ENCODE data around the gene JOSD1. TPM values are rescaled to one million over a fixed set of nuclear protein-coding genes. Genes with fewer than 3 reads are reported as not detected.

Gene JOSD1
- total and polyA plus RNA-seq, 2 experiments from 2014 or later: 6.6 to 51.2 TPM

DNA sequence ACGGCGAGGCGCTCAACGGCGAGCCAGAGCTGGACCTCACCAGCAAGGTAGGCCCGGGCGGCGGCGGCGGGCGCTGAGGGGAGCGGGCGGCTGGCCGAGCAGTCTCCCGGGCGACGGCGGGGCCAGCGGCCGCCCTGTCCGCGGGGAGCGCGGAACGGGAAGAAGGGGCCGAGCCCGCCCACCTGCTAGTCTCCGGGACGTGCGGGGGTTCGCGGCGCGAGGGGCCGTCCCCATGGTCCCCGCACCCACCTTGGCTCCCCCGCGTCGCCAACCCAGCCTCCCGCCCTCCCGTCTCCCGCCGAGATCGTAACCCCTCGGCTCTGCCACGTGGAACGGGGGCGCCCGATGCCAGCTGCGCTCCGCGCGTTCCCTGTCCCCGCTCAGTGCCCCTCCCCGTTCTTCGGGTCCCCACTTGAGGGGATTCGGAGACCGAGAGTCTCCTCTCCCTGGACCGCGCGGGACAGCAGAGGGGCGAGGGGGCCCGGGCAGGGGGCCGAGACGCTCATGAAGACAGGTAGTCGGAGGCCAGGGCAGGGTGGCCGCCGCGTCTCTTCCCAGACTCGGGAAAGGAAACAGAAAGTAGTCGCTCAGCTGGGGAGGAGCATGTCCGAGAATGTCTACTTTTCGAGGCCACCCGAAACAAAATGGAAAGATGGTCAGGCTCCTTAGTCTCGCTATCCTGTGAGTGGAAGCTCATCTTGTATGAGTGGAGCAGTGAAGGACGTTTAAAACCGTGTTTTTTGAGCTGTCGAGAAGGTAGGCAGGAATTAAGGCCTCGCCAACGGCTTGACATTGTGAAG, 5.6 kb upstream of the JOSD1 start:
- peaks cover 20% of the 10 kb centered on the region for H3K4me1 ChIP-seq (ENCODE audit: insufficient read depth)
- TF ChIP-seq EZH2phosphoT487 (IDR thresholded peaks at IDR 0.05; ENCODE audit: insufficient read depth, low read depth) (no peak), EZH2 (IDR thresholded peaks at IDR 0.05; ENCODE audit: insufficient read depth, poor library complexity, severe bottlenecking) (no peak)

DNA sequence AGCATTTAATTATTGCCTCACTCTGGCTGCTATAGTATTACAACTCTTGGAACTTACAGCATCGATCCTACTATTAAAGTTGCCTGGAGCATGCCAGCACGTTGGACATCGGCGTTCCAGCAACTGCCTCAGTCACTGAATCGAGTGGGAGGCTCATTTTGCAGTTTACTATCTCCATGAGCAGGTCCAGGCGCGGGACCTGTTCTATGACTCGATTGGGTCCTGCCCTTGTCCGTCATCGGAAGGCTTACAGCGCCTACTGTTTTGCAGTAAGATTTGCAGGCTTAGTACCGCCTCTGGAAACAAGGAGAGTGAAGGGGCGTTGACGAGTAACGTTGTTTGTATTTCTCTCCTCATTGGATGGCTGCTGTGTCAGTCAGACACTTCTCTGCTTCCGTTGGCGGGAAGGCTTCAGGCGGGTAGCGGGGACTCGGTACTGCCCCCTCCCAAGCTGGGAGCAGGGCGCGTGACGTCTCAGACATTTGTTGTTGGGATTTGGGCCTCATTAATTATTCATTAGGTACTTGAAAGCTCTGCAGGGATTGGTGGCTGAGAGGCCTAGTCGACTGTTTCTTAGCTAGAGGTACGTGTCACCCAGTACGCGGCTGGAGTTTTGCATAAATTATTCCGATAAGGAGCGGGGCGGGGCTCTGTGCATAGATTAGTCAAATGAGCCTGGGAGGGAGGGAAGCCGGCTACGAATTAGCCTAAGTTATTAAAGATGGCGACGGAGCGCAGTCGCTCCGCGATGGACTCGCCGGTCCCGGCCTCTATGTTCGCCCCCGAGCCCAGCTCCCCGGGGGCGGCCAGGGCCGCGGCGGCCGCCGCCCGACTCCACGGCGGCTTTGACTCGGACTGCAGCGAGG, 4.7 kb upstream of the JOSD1 start, which contains the start of gene GTPBP1:
Gene GTPBP1 (plus strand): TSS at position 710 of the 866 bp plus-strand sequence. CDS start 12 bp downstream, at position 722.
- H2AFZ ChIP-seq: peak within 1 kb of the TSS; percentile 86
- no peaks in the 10 kb centered on the region for H3K36me3 ChIP-seq (ENCODE audit: low read depth)
- WGBS, 2 experiments (ENCODE audit: low coverage in 1 of 2, low lambda C conversion rate in 2 of 2, missing lambda C conversion rate in 2 of 2): 1 to 2% methylated on average over 54 to 55 of the region's 55 CpGs
- peaks cover 46% of the 10 kb centered on the region for H3K79me2 ChIP-seq (ENCODE audit: insufficient read depth)
- peaks cover 12% of the 10 kb centered on the region; the same call in 1 of the 2 replicates for H4K20me1 ChIP-seq (ENCODE audit: insufficient read depth)
- H3K9me2 ChIP-seq (ENCODE audit: insufficient read depth): no peaks in the 10 kb centered on the region
- peaks cover 20% of the 10 kb centered on the region for H3K4me1 ChIP-seq (ENCODE audit: insufficient read depth)
- DNase-seq: peak; percentile 100
- H3K27me3 ChIP-seq (replicated peaks; ENCODE audit: insufficient read depth): no peaks in the 10 kb centered on the region
- peak within 1 kb of the TSS; percentile 95 for H3K9ac ChIP-seq
- H3K4me2 ChIP-seq (ENCODE audit: unreplicated experiment): peak within 1 kb of the TSS; percentile 86
- no peaks in the 10 kb centered on the region for H3K9me3 ChIP-seq (ENCODE audit: low read depth)
- H3K4me3 ChIP-seq: peak within 1 kb of the TSS; percentile 88
- peaks cover 23% of the 10 kb centered on the region for H3F3A ChIP-seq (ENCODE audit: insufficient read depth)
- peak within 1 kb of the TSS; percentile 88 for H3K27ac ChIP-seq
- in situ Hi-C loops (cut with MboI): no loop called here
- TF ChIP-seq EZH2 (IDR thresholded peaks at IDR 0.05; ENCODE audit: insufficient read depth, poor library complexity, severe bottlenecking) (no peak), EZH2phosphoT487 (IDR thresholded peaks at IDR 0.05; ENCODE audit: insufficient read depth, low read depth) (no peak)

More for the DNA sequence above, 5.6 kb upstream of the JOSD1 start:
- peak overlapping the region; percentile 88 for H3K27ac ChIP-seq
- no peaks in the 10 kb centered on the region for H3K27me3 ChIP-seq (replicated peaks; ENCODE audit: insufficient read depth)
- H3K9me3 ChIP-seq (ENCODE audit: low read depth): no peaks in the 10 kb centered on the region
- in situ Hi-C loops (cut with MboI): no loop called here
- peak overlapping the region; percentile 88 for H3K4me3 ChIP-seq
- H3F3A ChIP-seq (ENCODE audit: insufficient read depth): peaks cover 23% of the 10 kb centered on the region
- H3K9ac ChIP-seq: peak overlapping the region; percentile 95
- no peaks in the 10 kb centered on the region for H3K9me2 ChIP-seq (ENCODE audit: insufficient read depth)
- 0% methylated on average over 24 to 74 of the region's 80 CpGs for WGBS, 2 experiments (ENCODE audit: low coverage in 1 of 2, low lambda C conversion rate in 2 of 2, missing lambda C conversion rate in 2 of 2)
- peaks cover 12% of the 10 kb centered on the region; the same call in 1 of the 2 replicates for H4K20me1 ChIP-seq (ENCODE audit: insufficient read depth)
- no peaks in the 10 kb centered on the region for H3K36me3 ChIP-seq (ENCODE audit: low read depth)
- peaks cover 54% of the 10 kb centered on the region for H3K79me2 ChIP-seq (ENCODE audit: insufficient read depth)
- DNase-seq: peak; percentile 71
- H3K4me2 ChIP-seq (ENCODE audit: unreplicated experiment): peak overlapping the region; percentile 83
- H2AFZ ChIP-seq: peak overlapping the region; percentile 36

DNA sequence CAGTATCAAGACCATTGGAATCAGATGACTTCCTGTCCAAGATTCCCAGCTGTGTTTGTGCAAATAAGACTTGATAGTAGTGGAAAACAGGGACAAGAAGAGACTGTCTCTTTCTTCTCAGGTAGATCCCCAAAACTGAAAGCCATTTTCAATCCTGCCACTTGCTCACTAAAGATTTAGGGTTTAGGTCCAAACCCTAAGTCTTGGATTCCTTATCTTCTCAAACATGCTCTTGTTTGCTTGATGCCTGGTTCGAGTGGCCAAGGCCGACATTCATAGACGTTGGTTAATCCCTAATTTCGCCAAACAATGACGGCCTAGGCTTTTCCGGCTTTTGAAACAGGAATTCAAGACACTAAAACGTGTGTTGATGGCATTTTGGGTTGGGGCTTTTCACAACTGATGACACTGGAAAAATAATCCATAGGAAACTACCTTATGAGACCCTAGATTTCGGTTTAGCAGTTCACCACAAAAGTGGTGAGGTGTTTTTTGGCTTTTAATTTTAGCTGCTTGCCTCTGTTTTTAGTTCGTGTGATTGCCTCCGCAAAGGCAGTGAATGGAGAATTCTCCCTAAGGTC, 4.0 kb upstream of the JOSD1 start:
- in situ Hi-C loops (cut with MboI): no loop called here
- Histone ChIP-seq H3K9me2 (ENCODE audit: insufficient read depth) (no peaks in the 10 kb centered on the region), H3K9ac (peak overlapping the region; percentile 67), H3K36me3 (ENCODE audit: low read depth) (no peaks in the 10 kb centered on the region), H4K20me1 (ENCODE audit: insufficient read depth) (peaks cover 10% of the 10 kb centered on the region; the same call in 1 of the 2 replicates), H3K79me2 (ENCODE audit: insufficient read depth) (peaks cover 46% of the 10 kb centered on the region), H3K27me3 (replicated peaks; ENCODE audit: insufficient read depth) (no peaks in the 10 kb centered on the region), H3K27ac (peak overlapping the region; percentile 70), H3K9me3 (ENCODE audit: low read depth) (no peaks in the 10 kb centered on the region), H3K4me2 (ENCODE audit: unreplicated experiment) (peak overlapping the region; percentile 86), H3F3A (ENCODE audit: insufficient read depth) (peaks cover 26% of the 10 kb centered on the region), H2AFZ (peak overlapping the region; percentile 86), H3K4me1 (ENCODE audit: insufficient read depth) (peaks cover 20% of the 10 kb centered on the region), H3K4me3 (peak overlapping the region; percentile 66)
- DNase-seq: peak; percentile 19
- WGBS, 2 experiments (ENCODE audit: low coverage in 1 of 2, low lambda C conversion rate in 2 of 2, missing lambda C conversion rate in 2 of 2): 21 to 24% methylated on average over 10 of the region's 10 CpGs
- no peak for TF ChIP-seq EZH2 (IDR thresholded peaks at IDR 0.05; ENCODE audit: insufficient read depth, poor library complexity, severe bottlenecking)
- no peak for TF ChIP-seq EZH2phosphoT487 (IDR thresholded peaks at IDR 0.05; ENCODE audit: insufficient read depth, low read depth)

DNA sequence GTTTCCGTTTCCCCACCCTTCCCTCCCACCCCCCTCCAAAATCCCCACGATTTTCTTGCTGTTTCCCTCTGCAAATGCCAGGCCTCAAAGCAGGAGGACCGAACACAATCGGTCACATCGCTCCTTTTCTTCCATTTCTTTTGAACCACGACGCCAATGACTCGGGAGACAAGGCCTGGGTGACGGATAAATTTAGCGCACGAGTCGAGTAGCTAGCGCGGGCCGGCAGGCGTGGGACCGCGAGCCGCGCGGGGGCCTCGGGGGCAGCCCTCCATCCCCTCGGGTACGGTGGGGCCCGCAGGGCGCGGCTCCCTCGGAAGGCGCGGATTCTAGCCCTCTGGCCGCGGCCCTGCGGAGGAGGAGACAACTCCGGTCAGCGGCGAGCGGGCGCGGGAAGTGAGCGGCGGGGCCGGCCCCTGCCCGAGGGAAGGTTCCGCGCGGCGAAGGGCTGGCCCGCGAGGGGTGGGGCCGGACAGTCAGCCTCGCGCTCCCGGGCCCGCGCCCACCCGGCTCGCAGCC, 414 bp downstream of the JOSD1 start:
- in situ Hi-C loops (cut with MboI): no loop called here
- no peak for TF ChIP-seq EZH2phosphoT487 (IDR thresholded peaks at IDR 0.05; ENCODE audit: insufficient read depth, low read depth)
- TF ChIP-seq EZH2 (IDR thresholded peaks at IDR 0.05; ENCODE audit: insufficient read depth, poor library complexity, severe bottlenecking): no peak
- peak overlapping the region; percentile 99 for H3K9ac ChIP-seq
- peaks cover 48% of the 10 kb centered on the region for H3F3A ChIP-seq (ENCODE audit: insufficient read depth)
- no peaks in the 10 kb centered on the region for H4K20me1 ChIP-seq (ENCODE audit: insufficient read depth)
- H3K27ac ChIP-seq: peak overlapping the region; percentile 97
- no peaks in the 10 kb centered on the region for H3K36me3 ChIP-seq (ENCODE audit: low read depth)
- H3K9me2 ChIP-seq (ENCODE audit: insufficient read depth): no peaks in the 10 kb centered on the region
- H3K4me2 ChIP-seq (ENCODE audit: unreplicated experiment): peak overlapping the region; percentile 95
- H3K4me1 ChIP-seq (ENCODE audit: insufficient read depth): peaks cover 43% of the 10 kb centered on the region
- H3K9me3 ChIP-seq (ENCODE audit: low read depth): no peaks in the 10 kb centered on the region
- no peaks in the 10 kb centered on the region for H3K27me3 ChIP-seq (replicated peaks; ENCODE audit: insufficient read depth)
- H2AFZ ChIP-seq: peak overlapping the region; percentile 36
- H3K79me2 ChIP-seq (ENCODE audit: insufficient read depth): peaks cover 47% of the 10 kb centered on the region
- peak; percentile 82 for DNase-seq
- 1 to 2% methylated on average over 33 to 54 of the region's 57 CpGs for WGBS, 2 experiments (ENCODE audit: low coverage in 1 of 2, low lambda C conversion rate in 2 of 2, missing lambda C conversion rate in 2 of 2)
- H3K4me3 ChIP-seq: peak overlapping the region; percentile 87
